IPS-20b (cell line): ENCODE data around the gene EEF2.
A peak's percentile ranks its signal among the peaks of the same experiment; 100 is the strongest.
"Not testable (repeated sequence)": the region's sequence is repeated elsewhere in the genome, so short reads cannot be mapped to it uniquely, and the experiment has no call there.

ENCODE experiments used
- H3K27ac ChIP-seq: one replicate; pipeline ENCODE4 v1.5.1; 2013; ENCODE audit warnings: low read length
- H3K27me3 ChIP-seq: 2 replicates; pipeline ENCODE4 v1.6.1; 2013; ENCODE audit warnings: mild to moderate bottlenecking, low read length, inconsistent platforms; ENCODE audit not compliant: insufficient read depth
- H3K36me3 ChIP-seq: 2 replicates; pipeline ENCODE4 v1.6.1; 2013; ENCODE audit warnings: low read depth, mild to moderate bottlenecking, inconsistent platforms, low read length, moderate library complexity; ENCODE audit not compliant: insufficient read depth
- H3K4me1 ChIP-seq: 2 replicates; pipeline ENCODE4 v1.6.1; 2013; ENCODE audit warnings: mild to moderate bottlenecking, control low read depth, inconsistent platforms, low read length, moderate library complexity; ENCODE audit not compliant: insufficient read depth
- H3K4me3 ChIP-seq: 2 replicates; pipeline ENCODE4 v1.5.1; 2013; ENCODE audit warnings: mild to moderate bottlenecking, low read length, inconsistent platforms
- H3K9ac ChIP-seq: 2 replicates; pipeline ENCODE4 v1.6.1; 2013; ENCODE audit warnings: low read depth, mild to moderate bottlenecking, inconsistent platforms, low read length, moderate library complexity
- H3K9me3 ChIP-seq: 2 replicates; pipeline ENCODE4 v1.6.1; 2013; ENCODE audit warnings: mild to moderate bottlenecking, low read depth, low read length, inconsistent platforms; ENCODE audit not compliant: insufficient read depth

Gene EEF2

GRCh38 chr19:4012975-4013634 is 27.8 kb upstream of the EEF2 start:
- H3K36me3 ChIP-seq, result peaks cover 42% of the 10 kb centered on the region
- no peaks in the 10 kb centered on the region for H3K27me3 ChIP-seq
- no peak overlapping the region for H3K9ac ChIP-seq
- no peaks in the 10 kb centered on the region for H3K9me3 ChIP-seq
- no peak overlapping the region for H3K27ac ChIP-seq
- no peak overlapping the region for H3K4me3 ChIP-seq
- no peaks in the 10 kb centered on the region for H3K4me1 ChIP-seq

- H3K27ac ChIP-seq, result no peak overlapping the region
- no peak overlapping the region for H3K9ac ChIP-seq
- H3K9me3 ChIP-seq, result no peaks in the 10 kb centered on the region
- no peak overlapping the region for H3K4me3 ChIP-seq
- H3K27me3 ChIP-seq, result no peaks in the 10 kb centered on the region
- H3K36me3 ChIP-seq, result peaks cover 36% of the 10 kb centered on the region
- H3K4me1 ChIP-seq, result no peaks in the 10 kb centered on the region
These were observed 27.1 kb upstream of the EEF2 start for GRCh38 chr19:4012092-4012974.

- H3K9me3 ChIP-seq, H3K4me1 ChIP-seq, H3K9ac ChIP-seq, H3K4me3 ChIP-seq, H3K27ac ChIP-seq, H3K27me3 ChIP-seq: not testable (repeated sequence)
- H3K36me3 ChIP-seq, result peaks cover 36% of the 10 kb centered on the region
These were observed 26.2 kb upstream of the EEF2 start for GRCh38 chr19:4011430-4011829.

GRCh38 chr19:4010808-4011110 is 25.5 kb upstream of the EEF2 start:
- Histone ChIP-seq H3K4me1 (no peaks in the 10 kb centered on the region), H3K36me3 (peaks cover 29% of the 10 kb centered on the region), H3K27ac (no peak overlapping the region), H3K4me3 (no peak overlapping the region), H3K9me3 (no peaks in the 10 kb centered on the region), H3K9ac (no peak overlapping the region), H3K27me3 (no peaks in the 10 kb centered on the region)

DNA sequence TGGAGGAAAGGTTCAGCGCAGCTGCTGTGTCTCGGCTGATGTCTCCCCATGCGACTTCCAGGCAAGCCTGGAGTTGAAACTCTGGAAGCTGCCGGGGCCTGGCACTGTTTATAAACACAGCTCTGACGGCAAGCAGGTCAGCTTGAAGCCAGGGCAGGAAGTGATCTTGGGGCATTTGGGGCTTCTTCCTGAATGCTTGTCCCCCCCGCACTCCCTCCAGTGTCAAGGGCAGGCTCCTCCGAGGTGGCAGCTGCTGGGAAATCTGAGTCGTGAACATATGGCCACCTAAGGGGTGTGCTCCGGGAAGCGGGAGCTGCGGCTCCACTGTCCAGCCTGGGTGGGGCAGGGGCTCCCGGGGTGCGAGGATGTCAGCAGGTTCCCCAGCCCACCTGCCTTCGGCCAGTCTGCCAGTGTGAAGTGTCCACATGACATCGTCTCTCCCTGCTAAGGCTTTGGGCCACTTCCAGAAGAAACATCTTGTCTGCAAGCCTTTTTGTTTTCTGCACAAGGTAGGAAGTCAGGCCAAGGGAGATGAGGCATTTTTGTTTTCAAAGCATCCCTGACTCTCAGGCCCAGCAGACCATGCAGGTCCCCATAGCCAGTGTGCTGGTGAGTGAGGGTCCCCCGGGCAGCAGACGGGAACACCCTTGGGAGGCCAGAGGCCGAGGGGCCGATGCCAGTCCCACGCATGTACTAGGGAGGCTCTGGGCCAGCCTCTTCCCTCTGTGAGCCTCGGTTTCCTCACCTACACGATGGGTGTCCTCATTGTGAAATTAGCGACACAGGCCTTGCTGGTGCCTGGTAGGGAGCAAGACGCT is 24.9 kb upstream of the EEF2 start:
- Histone ChIP-seq H3K4me1 (no peaks in the 10 kb centered on the region), H3K27ac (no peak overlapping the region), H3K36me3 (peaks cover 24% of the 10 kb centered on the region; the same call in 1 of the 2 replicates), H3K9ac (no peak overlapping the region; the same call in 1 of the 2 replicates), H3K9me3 (no peaks in the 10 kb centered on the region), H3K4me3 (no peak overlapping the region), H3K27me3 (no peaks in the 10 kb centered on the region)

DNA sequence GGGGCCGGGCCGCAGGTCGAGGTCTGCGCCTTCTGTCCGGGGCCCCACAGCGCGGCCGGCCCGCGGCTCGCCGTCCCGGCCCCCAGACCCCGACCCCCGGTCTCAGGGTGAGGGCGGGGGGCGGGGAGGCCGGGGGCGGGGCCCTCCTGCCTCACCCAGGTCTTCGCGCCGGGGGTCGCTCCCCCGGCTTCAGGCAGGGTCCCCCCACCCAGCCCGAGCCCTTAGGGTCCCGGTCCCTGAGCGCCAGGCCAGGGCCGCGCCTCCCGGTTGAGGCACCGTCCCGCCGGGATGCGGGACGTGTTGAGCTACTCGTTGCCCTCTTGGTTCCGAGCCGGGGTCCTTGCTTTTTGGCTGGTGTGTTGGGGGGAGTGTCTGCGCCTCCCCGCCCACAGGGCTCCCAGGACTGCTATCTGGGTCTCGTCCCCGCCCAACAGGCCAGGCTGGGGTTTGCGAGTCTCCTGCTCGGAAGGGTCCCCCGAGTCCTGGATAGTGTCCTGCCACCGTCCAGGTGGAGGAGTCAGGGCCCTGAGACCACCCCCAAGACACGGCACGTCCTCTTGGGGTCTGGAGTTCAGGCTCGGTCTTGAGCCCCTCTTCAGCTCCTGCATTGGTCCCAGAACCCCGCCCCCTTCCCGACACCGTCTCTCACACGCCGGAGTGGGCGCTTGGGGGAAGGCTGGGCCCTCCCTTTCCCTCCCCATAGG is 22.7 kb upstream of the EEF2 start:
- Histone ChIP-seq H3K4me1 (no peaks in the 10 kb centered on the region), H3K9me3 (no peaks in the 10 kb centered on the region), H3K27ac (no peak overlapping the region), H3K4me3 (peak overlapping the region; percentile 96), H3K27me3 (no peaks in the 10 kb centered on the region), H3K36me3 (peaks cover 4% of the 10 kb centered on the region; the same call in 1 of the 2 replicates), H3K9ac (peak overlapping the region; percentile 85)

DNA sequence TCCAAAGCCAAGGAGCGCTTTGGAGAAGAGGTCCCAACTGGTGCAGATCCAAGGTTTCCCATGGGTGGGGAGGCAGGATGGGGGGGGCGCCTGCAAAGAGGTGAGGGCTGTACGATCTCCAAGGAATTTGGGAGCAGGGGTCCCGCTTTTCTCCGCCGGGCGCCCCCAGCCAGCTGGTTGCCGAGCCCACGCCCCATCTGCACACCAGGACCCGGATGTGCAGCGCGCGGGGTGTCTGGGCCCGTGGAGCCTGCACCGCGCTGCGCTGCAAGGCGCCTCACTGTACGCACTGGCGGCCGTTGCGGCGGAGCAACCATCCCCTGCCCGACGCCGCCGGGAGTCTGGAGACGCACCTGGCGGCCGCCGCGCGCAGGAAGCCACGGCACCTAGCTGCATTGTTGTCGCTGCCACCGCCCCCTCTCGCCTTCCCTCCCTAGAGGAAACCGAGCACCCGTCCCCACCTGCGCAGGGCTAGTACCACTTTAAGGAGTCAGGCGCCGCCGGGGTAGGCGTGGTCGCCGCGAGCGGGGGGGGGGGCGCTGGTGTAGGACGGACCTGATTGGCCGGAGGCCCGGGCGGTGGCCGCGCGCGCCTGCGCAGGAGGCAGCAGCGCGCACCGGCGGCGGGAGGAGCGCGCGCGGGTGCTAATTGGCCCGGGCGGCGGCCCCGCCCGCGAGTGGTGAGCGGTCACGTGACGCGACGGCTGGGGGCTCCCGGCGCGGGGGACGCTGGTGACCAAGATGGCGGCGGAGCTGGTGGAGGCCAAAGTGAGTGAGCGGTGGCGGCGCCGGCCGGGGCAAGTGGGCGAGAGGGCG is 22.0 kb upstream of the EEF2 start, which contains the start of gene PIAS4:
Gene PIAS4 (plus strand): TSS at position 716 of the 815 bp plus-strand sequence. CDS start 25 bp downstream, at position 741.
- Histone ChIP-seq H3K36me3 (no peaks in the 10 kb centered on the region), H3K27ac (peak within 1 kb of the TSS; percentile 87), H3K9ac (peak within 1 kb of the TSS; percentile 87), H3K4me1 (no peaks in the 10 kb centered on the region), H3K27me3 (no peaks in the 10 kb centered on the region), H3K4me3 (peak within 1 kb of the TSS; percentile 96), H3K9me3 (no peaks in the 10 kb centered on the region)

DNA sequence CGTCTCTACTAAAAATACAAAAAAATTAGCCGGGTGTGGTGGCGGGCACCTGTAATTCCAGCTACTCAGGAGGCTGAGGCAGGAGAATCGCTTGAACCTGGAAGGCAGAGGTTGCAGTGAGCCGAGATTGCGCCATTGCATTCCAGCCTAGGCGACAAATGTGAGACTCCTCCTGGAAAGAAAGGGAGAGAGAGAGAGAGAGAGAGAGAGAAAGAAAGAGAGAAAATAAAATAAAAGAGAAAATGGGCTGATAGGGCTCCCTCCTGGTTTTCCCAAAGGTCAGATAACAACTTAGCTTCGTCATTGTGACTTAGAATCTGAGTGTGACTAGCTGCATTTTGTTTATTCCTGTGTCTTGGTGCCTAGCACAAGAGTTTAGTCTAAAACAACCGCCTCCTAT is 20.2 kb upstream of the EEF2 start:
- not testable (repeated sequence) for H3K9ac ChIP-seq, H3K27ac ChIP-seq, H3K27me3 ChIP-seq, H3K36me3 ChIP-seq, H3K4me1 ChIP-seq, H3K4me3 ChIP-seq, H3K9me3 ChIP-seq

- not testable (repeated sequence) for H3K27ac ChIP-seq, H3K27me3 ChIP-seq, H3K36me3 ChIP-seq, H3K9ac ChIP-seq, H3K4me3 ChIP-seq, H3K4me1 ChIP-seq, H3K9me3 ChIP-seq
These were observed 15.5 kb upstream of the EEF2 start for GRCh38 chr19:4000798-4001197.

- H3K27me3 ChIP-seq, H3K27ac ChIP-seq, H3K9ac ChIP-seq, H3K4me3 ChIP-seq, H3K9me3 ChIP-seq, H3K4me1 ChIP-seq, H3K36me3 ChIP-seq: not testable (repeated sequence)
These were observed 13.6 kb upstream of the EEF2 start for GRCh38 chr19:3998667-3999412.
